IMR-90 (cell line): ENCODE data around the gene DCC. TPM values are rescaled to one million over a fixed set of nuclear protein-coding genes. Genes with fewer than 3 reads are reported as not detected.

Experiments
- ATAC-seq: fragments of 200-7000 bp; cut with Tn5 transposase; 2 replicates; pipeline ENCODE4 v1.9.1; 2020; ENCODE audit warnings: low read depth, mild to moderate bottlenecking, moderate library complexity
- BruUV-seq: library from RNA; stranded (reverse); fragments of 400-500 nt; replicated peaks from 2 replicates; lab custom pipeline; 2021; lab: Mats Ljungman, UMichigan
- CTCF ChIA-PET: fragments of 300-600 bp; formaldehyde crosslinking; extraction: SDS; loops from one replicate; lab custom pipeline; 2021; ENCODE audit warnings: antibody characterized with exemption; lab: Yijun Ruan, JAX
- POLR2A ChIA-PET: fragments of 300-600 bp; sonication (Branson Sonifier 250); formaldehyde crosslinking; loops from one replicate; lab custom pipeline; 2022; ENCODE audit warnings: antibody characterized with exemption; ENCODE audit not compliant: unreplicated experiment; lab: Charles Lee
- DNase-seq: peaks from one replicate; pipeline ENCODE4 v3.0.0; 2013
- H2AFZ ChIP-seq: replicated peaks from 2 replicates; pipeline ENCODE3; 2013; ENCODE audit warnings: low read length, mild to moderate bottlenecking; ENCODE audit not compliant: poor library complexity
- H2AK5ac ChIP-seq: 2 replicates; pipeline ENCODE4 v1.6.1; 2013; ENCODE audit warnings: low read depth, low read length, inconsistent platforms
- H2AK9ac ChIP-seq: replicated peaks from 2 replicates; pipeline ENCODE3; 2013; ENCODE audit warnings: mild to moderate bottlenecking, low read depth, low read length, moderate library complexity; ENCODE audit not compliant: poor library complexity
- H2BK120ac ChIP-seq: 2 replicates; pipeline ENCODE4 v1.6.1; 2013; ENCODE audit warnings: low read depth, low read length, inconsistent platforms
- H2BK15ac ChIP-seq: 3 replicates; pipeline ENCODE4 v1.6.1; 2013; ENCODE audit warnings: low read depth, low read length, inconsistent platforms
- H2BK20ac ChIP-seq: 2 replicates; pipeline ENCODE4 v1.6.1; 2013; ENCODE audit warnings: low read depth, mild to moderate bottlenecking, inconsistent platforms, low read length, moderate library complexity
- H2BK5ac ChIP-seq: 2 replicates; pipeline ENCODE4 v1.6.1; 2013; ENCODE audit warnings: mild to moderate bottlenecking, low read depth, low read length, inconsistent platforms; ENCODE audit not compliant: poor library complexity, severe bottlenecking
- H3K14ac ChIP-seq: replicated peaks from 2 replicates; pipeline ENCODE4 v1.6.1; 2013; ENCODE audit warnings: low read depth, low read length, inconsistent platforms
- H3K18ac ChIP-seq: 2 replicates; pipeline ENCODE4 v1.6.1; 2013; ENCODE audit warnings: low read depth, low read length, control low read depth
- H3K23ac ChIP-seq: 2 replicates; pipeline ENCODE4 v1.6.1; 2013; ENCODE audit warnings: low read depth, low read length, inconsistent platforms
- H3K27ac ChIP-seq: 2 replicates; pipeline ENCODE4 v1.5.1; 2013; ENCODE audit warnings: mild to moderate bottlenecking, control low read depth, low read length; ENCODE audit not compliant: insufficient read depth
- H3K27me3 ChIP-seq: 2 replicates; pipeline ENCODE4 v1.6.1; 2013; ENCODE audit warnings: low read length; ENCODE audit not compliant: control insufficient read depth, insufficient read depth
- H3K36me3 ChIP-seq: 2 replicates; pipeline ENCODE4 v1.6.1; 2013; ENCODE audit warnings: low read length, mixed read lengths; ENCODE audit not compliant: control insufficient read depth, insufficient read depth
- H3K4ac ChIP-seq: 2 replicates; pipeline ENCODE4 v1.6.1; 2013; ENCODE audit warnings: low read depth, low read length, inconsistent platforms
- H3K4me1 ChIP-seq: 2 replicates; pipeline ENCODE4 v1.6.1; 2013; ENCODE audit warnings: low read length, mixed read lengths; ENCODE audit not compliant: control insufficient read depth, insufficient read depth
- H3K4me2 ChIP-seq: 2 replicates; pipeline ENCODE4 v1.6.1; 2013; ENCODE audit warnings: low read depth, mild to moderate bottlenecking, control low read depth, low read length, moderate library complexity
- H3K4me3 ChIP-seq: 2 replicates; pipeline ENCODE4 v1.5.1; 2013; ENCODE audit warnings: low read depth, mild to moderate bottlenecking, control low read depth, low read length, moderate library complexity; ENCODE audit not compliant: insufficient read depth
- H3K56ac ChIP-seq: 2 replicates; pipeline ENCODE4 v1.6.1; 2013; ENCODE audit warnings: low read length, inconsistent platforms; ENCODE audit not compliant: insufficient read depth; ENCODE audit errors: extremely low read depth
- H3K79me1 ChIP-seq, 2 experiments: 2 replicates each; pipeline ENCODE4 v1.6.1; 2013; ENCODE audit warnings: low read length in 2 of 2, inconsistent platforms in 1 of 2, low read depth in 1 of 2
- H3K9ac ChIP-seq: 2 replicates; pipeline ENCODE4 v1.6.1; 2013; ENCODE audit warnings: low read depth, low read length, control low read depth
- H3K9me1 ChIP-seq: 2 replicates; pipeline ENCODE4 v1.6.1; 2013; ENCODE audit warnings: low read length, inconsistent platforms; ENCODE audit not compliant: insufficient read depth
- H3K9me3 ChIP-seq: 2 replicates; pipeline ENCODE4 v1.6.1; 2013; ENCODE audit warnings: low read length; ENCODE audit not compliant: control insufficient read depth, insufficient read depth
- H4K20me1 ChIP-seq: 2 replicates; pipeline ENCODE4 v1.6.1; 2013; ENCODE audit warnings: low read length, inconsistent platforms; ENCODE audit not compliant: insufficient read depth
- H4K5ac ChIP-seq: 2 replicates; pipeline ENCODE4 v1.6.1; 2013; ENCODE audit warnings: mild to moderate bottlenecking, low read depth, low read length, control low read depth
- H4K8ac ChIP-seq, 2 experiments: 2 replicates each; pipeline ENCODE4 v1.6.1; 2013; ENCODE audit warnings: low read depth in 2 of 2, low read length in 2 of 2, control low read depth in 1 of 2, inconsistent platforms in 1 of 2
- H4K91ac ChIP-seq: 2 replicates; pipeline ENCODE4 v1.6.1; 2013; ENCODE audit warnings: low read depth, low read length, inconsistent platforms; ENCODE audit not compliant: insufficient read depth
- CEBPB ChIP-seq: IDR thresholded peaks from 2 replicates; pipeline ENCODE4 v1.6.1; 2012; ENCODE audit warnings: low read depth, low read length, improper control_type of control experiment
- CHD1 ChIP-seq: IDR thresholded peaks from 2 replicates; pipeline ENCODE4 v1.6.1; 2012; ENCODE audit warnings: low read depth, low read length, improper control_type of control experiment
- FOS ChIP-seq: fragments of 150-350 bp; IDR thresholded peaks from 2 replicates; pipeline ENCODE4 v1.6.1; 2016; ENCODE audit warnings: low read depth, low read length
- MAFK ChIP-seq: IDR thresholded peaks from 2 replicates; pipeline ENCODE4 v1.6.1; 2012; ENCODE audit warnings: low read depth, low read length, improper control_type of control experiment
- MXI1 ChIP-seq: IDR thresholded peaks from 2 replicates; pipeline ENCODE4 v1.6.1; 2012; ENCODE audit warnings: low read depth, mild to moderate bottlenecking, low read length, moderate library complexity, borderline replicate concordance
- POLR2A ChIP-seq: IDR thresholded peaks from 2 replicates; pipeline ENCODE4 v1.6.1; 2012; ENCODE audit warnings: mild to moderate bottlenecking, low read depth, low read length
- RAD21 ChIP-seq: IDR thresholded peaks from 2 replicates; pipeline ENCODE4 v1.6.1; 2012; ENCODE audit warnings: low read length, improper control_type of control experiment
- RCOR1 ChIP-seq: IDR thresholded peaks from 2 replicates; pipeline ENCODE4 v1.6.1; 2012; ENCODE audit warnings: mild to moderate bottlenecking, low read length, improper control_type of control experiment; ENCODE audit not compliant: insufficient replicate concordance
- RFX5 ChIP-seq: IDR thresholded peaks from 2 replicates; pipeline ENCODE4 v1.8.0; 2012; ENCODE audit warnings: low read depth, mild to moderate bottlenecking, low read length, moderate library complexity
- SMC3 ChIP-seq: fragments of 150-350 bp; IDR thresholded peaks from 2 replicates; pipeline ENCODE4 v1.6.1; 2016; ENCODE audit warnings: low read depth, mild to moderate bottlenecking, antibody characterized with exemption, low read length, moderate library complexity
- USF2 ChIP-seq: fragments of 150-350 bp; IDR thresholded peaks from 2 replicates; pipeline ENCODE4 v1.6.1; 2017; ENCODE audit warnings: mild to moderate bottlenecking, antibody characterized with exemption, low read length, low read depth
- WGBS, 2 experiments: methylation state at CpG; one replicate each; pipeline versions ENCODE4 v1.1.5 to v1.1.7; 2013; ENCODE audit warnings: missing lambda C conversion rate in 2 of 2; ENCODE audit not compliant: insufficient read length in 1 of 2; ENCODE audit errors: extremely low coverage in 2 of 2; 5-methylcytosine and 5-hydroxymethylcytosine counted together
- dilution Hi-C: fragments of 300-500 bp; cut with HindIII; formaldehyde crosslinking; loops from one replicate; pipeline ENCODE4 v1.14.3; 2018; ENCODE audit warnings: low sequenced_read_pairs; ENCODE audit not compliant: unreplicated experiment
- in situ Hi-C: fragments of 300-500 bp; cut with MboI; formaldehyde crosslinking; loops from 3 replicates; pipeline ENCODE4 v1.14.3; 2019; ENCODE audit warnings: low sequenced_read_pairs, inconsistent platforms, mixed read lengths
- intact Hi-C: fragments of 100-400 bp; cut with micrococcal nuclease; formaldehyde crosslinking; loops from 2 replicates; pipeline ENCODE4 v1.10.0; 2022
- polyA plus RNA-seq, 3 experiments: library from polyadenylated mRNA; depleted of rRNA; stranded (reverse); fragments of >200 nt; gene quantifications; 2 replicates each; pipeline ENCODE4 v1.2.3, GENCODE V29; 2012; ENCODE audit warnings: low replicate concordance in 1 of 3
- total RNA-seq: library from RNA; depleted of rRNA; stranded (reverse); fragments of >200 nt; gene quantifications from 2 replicates; pipeline ENCODE4 v1.2.3, GENCODE V29; 2012
- TF ChIP-seq, protein P1 (sequence below): conservative IDR thresholded peaks from 2 replicates; pipeline ENCODE4 v1.5.1; 2012; ENCODE audit warnings: mild to moderate bottlenecking, low read depth, low read length, improper control_type of control experiment

DCC gene
- total and polyA plus RNA-seq, 2 of the 4 experiments (the other 2 are of a cell fraction), result 0.31 to 0.54 TPM

- CTCF ChIA-PET, result interaction anchor here (0.6 kb wide), 1 partner anchor 116 kb away, joined by 3 read pairs; no protein-coding TSS in a partner anchor
Measured at GRCh38 chr18:52971097-52971496, 631.1 kb downstream of the DCC start.

More at GRCh38 chr18:52971097-52971496, 631.1 kb downstream of the DCC start:
- no peak overlapping the region for H3K4me3 ChIP-seq
- H2BK20ac ChIP-seq, result no peak overlapping the region
- no peak overlapping the region for H3K9ac ChIP-seq
- H2AK5ac ChIP-seq, result no peak overlapping the region
- H4K8ac ChIP-seq, result no peak overlapping the region
- no peak overlapping the region for H4K5ac ChIP-seq
- no peak overlapping the region for H3K18ac ChIP-seq
- WGBS, 2 experiments, result 17% methylated on average over 1 of the region's 2 CpGs; no CpG with 5 or more reads in 1 of the 2 experiments
- no peaks in the 10 kb centered on the region for H3K79me1 ChIP-seq
- no peaks in the 10 kb centered on the region for H3K36me3 ChIP-seq
- no peak overlapping the region for H3K4ac ChIP-seq
- no peak overlapping the region for H4K91ac ChIP-seq
- no peak overlapping the region for H3K27ac ChIP-seq
- H3K14ac ChIP-seq, result no peak overlapping the region
- no peaks in the 10 kb centered on the region for H3K27me3 ChIP-seq
- intact Hi-C loops, result no loop called here
- no peak for DNase-seq
- H3K23ac ChIP-seq, result no peak overlapping the region
- POLR2A ChIA-PET, result no interaction called here
- BruUV-seq, result no TSS peak
- no peak overlapping the region for H3K56ac ChIP-seq
- in situ Hi-C loops, result no loop called here
- H3K4me2 ChIP-seq, result no peak overlapping the region
- no peaks in the 10 kb centered on the region for H4K20me1 ChIP-seq
- no peak overlapping the region for H2BK120ac ChIP-seq
- no peak for TF ChIP-seq MAFK
- TF ChIP-seq SMC3, result no peak
- TF ChIP-seq CEBPB, result no peak
- TF ChIP-seq USF2, result no peak
- TF ChIP-seq MXI1, result no peak
- no peak for TF ChIP-seq POLR2A
- TF ChIP-seq RCOR1, result no peak
- TF ChIP-seq, protein P1, sequence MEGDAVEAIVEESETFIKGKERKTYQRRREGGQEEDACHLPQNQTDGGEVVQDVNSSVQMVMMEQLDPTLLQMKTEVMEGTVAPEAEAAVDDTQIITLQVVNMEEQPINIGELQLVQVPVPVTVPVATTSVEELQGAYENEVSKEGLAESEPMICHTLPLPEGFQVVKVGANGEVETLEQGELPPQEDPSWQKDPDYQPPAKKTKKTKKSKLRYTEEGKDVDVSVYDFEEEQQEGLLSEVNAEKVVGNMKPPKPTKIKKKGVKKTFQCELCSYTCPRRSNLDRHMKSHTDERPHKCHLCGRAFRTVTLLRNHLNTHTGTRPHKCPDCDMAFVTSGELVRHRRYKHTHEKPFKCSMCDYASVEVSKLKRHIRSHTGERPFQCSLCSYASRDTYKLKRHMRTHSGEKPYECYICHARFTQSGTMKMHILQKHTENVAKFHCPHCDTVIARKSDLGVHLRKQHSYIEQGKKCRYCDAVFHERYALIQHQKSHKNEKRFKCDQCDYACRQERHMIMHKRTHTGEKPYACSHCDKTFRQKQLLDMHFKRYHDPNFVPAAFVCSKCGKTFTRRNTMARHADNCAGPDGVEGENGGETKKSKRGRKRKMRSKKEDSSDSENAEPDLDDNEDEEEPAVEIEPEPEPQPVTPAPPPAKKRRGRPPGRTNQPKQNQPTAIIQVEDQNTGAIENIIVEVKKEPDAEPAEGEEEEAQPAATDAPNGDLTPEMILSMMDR, result no peak
- TF ChIP-seq FOS, result no peak
- no peak for TF ChIP-seq CHD1
- no peak for TF ChIP-seq RAD21
- TF ChIP-seq RFX5, result no peak
- H2AFZ ChIP-seq, result no peak overlapping the region
- no peak overlapping the region for H2BK5ac ChIP-seq
- no peaks in the 10 kb centered on the region for H3K4me1 ChIP-seq
- H3K9me3 ChIP-seq, result peaks cover 7% of the 10 kb centered on the region
- dilution Hi-C loops, result no loop called here
- no peak for ATAC-seq
- no peaks in the 10 kb centered on the region for H3K9me1 ChIP-seq
- H2AK9ac ChIP-seq, result no peak overlapping the region
- no peak overlapping the region for H2BK15ac ChIP-seq
